NCI-H1930 (cell line): ENCODE data around the gene PIGK.

Experiments
- DNase-seq, 2 experiments: peaks; one replicate each; lab custom pipeline; 2025; lab: John Stamatoyannopoulos, UW

The PIGK gene

DNA sequence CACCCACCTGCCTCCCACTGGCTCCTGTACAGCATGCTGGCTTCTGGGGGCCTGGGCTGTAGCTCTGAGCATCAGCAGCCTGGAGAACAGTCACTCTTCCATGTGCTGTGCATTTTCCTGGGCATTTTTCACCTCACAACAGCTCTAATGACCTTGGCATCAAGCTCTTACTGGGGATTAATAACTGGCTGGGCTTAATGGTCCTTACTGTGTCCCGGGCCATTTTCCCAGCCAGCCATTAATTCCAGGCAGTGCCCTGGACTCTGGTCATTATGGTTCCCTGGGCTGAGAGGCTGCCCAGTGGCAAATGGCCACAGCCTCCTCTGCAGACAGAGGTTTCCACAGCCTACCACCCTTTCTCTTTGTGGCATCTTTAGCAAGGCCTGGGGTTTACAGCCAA, 180.1 kb downstream of the PIGK start:
- no peak for DNase-seq
